NB4 (cell line): ENCODE data around the gene ARSB.

Source experiments
- MYC ChIP-seq: IDR thresholded peaks from 2 replicates; pipeline ENCODE4 v1.6.1; 2011; ENCODE audit warnings: low read depth, low read length
- POLR2A ChIP-seq: IDR thresholded peaks from 2 replicates; pipeline ENCODE4 v1.6.1; 2011; ENCODE audit warnings: mild to moderate bottlenecking; ENCODE audit not compliant: insufficient read length; ENCODE audit errors: extremely low read depth
- TF ChIP-seq, protein P1 (sequence below): IDR thresholded peaks from one replicate; pipeline ENCODE4 v1.5.1; 2012; ENCODE audit warnings: low read depth, low read length
- TF ChIP-seq, protein P2 (sequence below): IDR thresholded peaks from 2 replicates; pipeline ENCODE4 v1.6.1; 2011; ENCODE audit warnings: low read depth, low read length

DNA sequence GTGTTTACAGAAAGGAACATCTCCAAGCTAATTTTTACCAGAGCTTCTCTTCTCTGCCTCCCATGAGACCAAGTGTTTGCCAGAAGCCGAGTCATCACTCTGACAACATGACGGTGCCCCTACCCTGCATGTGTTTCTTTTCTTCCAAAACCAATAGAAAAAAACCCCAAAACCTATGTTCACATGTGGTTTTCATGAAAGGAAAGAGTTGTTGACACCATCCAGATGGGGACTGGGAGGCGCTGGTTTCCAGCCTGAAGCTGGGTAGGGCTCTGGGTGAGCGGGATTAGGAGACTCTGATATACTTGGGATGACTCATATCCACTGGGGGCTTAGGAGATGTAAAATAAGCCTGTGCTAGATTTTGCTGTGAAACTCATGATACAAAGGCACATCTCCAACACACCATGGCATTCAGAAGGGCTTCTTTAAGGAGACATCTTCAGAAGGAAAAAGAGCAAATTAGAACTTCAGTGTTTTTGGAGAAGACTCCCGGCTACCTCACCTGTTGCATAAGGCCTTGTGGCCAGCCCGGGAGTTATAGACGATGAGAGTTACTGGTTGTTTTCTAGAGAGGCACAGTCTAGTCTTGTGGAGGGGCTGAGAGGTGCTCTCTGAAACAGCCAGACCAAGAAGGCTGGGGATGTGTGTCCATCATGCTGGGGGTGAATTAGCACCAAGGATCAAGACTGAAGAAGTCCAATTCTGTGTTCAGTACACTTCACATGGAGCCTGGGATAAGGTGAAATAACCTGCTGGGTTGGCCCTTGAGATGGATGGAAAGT is 227.6 kb downstream of the ARSB start:
- TF ChIP-seq, protein P1, sequence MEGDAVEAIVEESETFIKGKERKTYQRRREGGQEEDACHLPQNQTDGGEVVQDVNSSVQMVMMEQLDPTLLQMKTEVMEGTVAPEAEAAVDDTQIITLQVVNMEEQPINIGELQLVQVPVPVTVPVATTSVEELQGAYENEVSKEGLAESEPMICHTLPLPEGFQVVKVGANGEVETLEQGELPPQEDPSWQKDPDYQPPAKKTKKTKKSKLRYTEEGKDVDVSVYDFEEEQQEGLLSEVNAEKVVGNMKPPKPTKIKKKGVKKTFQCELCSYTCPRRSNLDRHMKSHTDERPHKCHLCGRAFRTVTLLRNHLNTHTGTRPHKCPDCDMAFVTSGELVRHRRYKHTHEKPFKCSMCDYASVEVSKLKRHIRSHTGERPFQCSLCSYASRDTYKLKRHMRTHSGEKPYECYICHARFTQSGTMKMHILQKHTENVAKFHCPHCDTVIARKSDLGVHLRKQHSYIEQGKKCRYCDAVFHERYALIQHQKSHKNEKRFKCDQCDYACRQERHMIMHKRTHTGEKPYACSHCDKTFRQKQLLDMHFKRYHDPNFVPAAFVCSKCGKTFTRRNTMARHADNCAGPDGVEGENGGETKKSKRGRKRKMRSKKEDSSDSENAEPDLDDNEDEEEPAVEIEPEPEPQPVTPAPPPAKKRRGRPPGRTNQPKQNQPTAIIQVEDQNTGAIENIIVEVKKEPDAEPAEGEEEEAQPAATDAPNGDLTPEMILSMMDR, result no peak
- TF ChIP-seq, protein P2, sequence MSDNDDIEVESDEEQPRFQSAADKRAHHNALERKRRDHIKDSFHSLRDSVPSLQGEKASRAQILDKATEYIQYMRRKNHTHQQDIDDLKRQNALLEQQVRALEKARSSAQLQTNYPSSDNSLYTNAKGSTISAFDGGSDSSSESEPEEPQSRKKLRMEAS, result no peak
- TF ChIP-seq POLR2A (no peak), MYC (no peak)
